Endothelial cell of umbilical vein (primary cell): Measurements from ENCODE around the gene KAT2A. TPM values are rescaled to one million over a fixed set of nuclear protein-coding genes. Genes with fewer than 3 reads are reported as not detected.

Experiments used
- BruUV-seq: library from RNA; stranded (reverse); fragments of 400-500 nt; replicated peaks from 2 replicates; lab custom pipeline; 2021; lab: Mats Ljungman, UMichigan
- CTCF ChIA-PET: fragments of 300-600, 350-600 bp; sonication (Branson Sonifier 250); formaldehyde crosslinking; loops from one replicate; lab custom pipeline; 2021; ENCODE audit warnings: antibody characterized with exemption, inconsistent platforms; lab: Charles Lee
- POLR2A ChIA-PET: fragments of 300-600, 350-600 bp; sonication (Branson Sonifier 250); formaldehyde crosslinking; loops from one replicate; lab custom pipeline; 2021; ENCODE audit warnings: antibody characterized with exemption, inconsistent platforms; lab: Charles Lee
- DNase-seq: peaks from one replicate; pipeline ENCODE4 v3.0.0-alpha.2; 2011; ENCODE audit warnings: low read depth, low spot score
- FAIRE-seq: peaks from 2 replicates; lab custom pipeline; 2011; peaks lifted over from hg19 to GRCh38; lab: Jason Lieb, UNC
- H2AFZ ChIP-seq: 2 replicates; pipeline ENCODE4 v1.6.0; 2012; ENCODE audit warnings: low read depth, low read length, control low read depth, inconsistent platforms
- H3K27ac ChIP-seq: 2 replicates; pipeline ENCODE4 v1.5.1; 2011; ENCODE audit warnings: low read depth, mild to moderate bottlenecking, control low read depth, low read length, moderate library complexity; ENCODE audit not compliant: insufficient read depth
- H3K27me3 ChIP-seq, 2 experiments: 2 replicates each; pipeline versions ENCODE4 v1.6.0 to v1.6.1; 2011; ENCODE audit warnings: low read length in 2 of 2, mixed read lengths in 1 of 2; ENCODE audit not compliant: control insufficient read depth in 2 of 2, insufficient read depth in 2 of 2
- H3K36me3 ChIP-seq, 2 experiments: 2 replicates in 1 of 2; 3 replicates in 1 of 2; pipeline ENCODE4 v1.5.1; 2011; ENCODE audit warnings: low read length in 2 of 2, mild to moderate bottlenecking in 1 of 2, moderate library complexity in 1 of 2; ENCODE audit not compliant: control insufficient read depth in 2 of 2, insufficient read depth in 2 of 2; ENCODE audit errors: extremely low read depth in 1 of 2
- H3K4me1 ChIP-seq: 3 replicates; pipeline ENCODE4 v1.5.1; 2011; ENCODE audit warnings: mild to moderate bottlenecking, low read length; ENCODE audit not compliant: control insufficient read depth, insufficient read depth; ENCODE audit errors: extremely low read depth
- H3K4me2 ChIP-seq: 2 replicates; pipeline ENCODE4 v1.6.1; 2011; ENCODE audit warnings: low read length, control low read depth, mixed read lengths; ENCODE audit not compliant: insufficient read depth
- H3K4me3 ChIP-seq, 3 experiments: fragments of 200-600 bp in 1 of 3; sonication (generic), shearing (Covaris generic) in 1 of 3; replicated peaks in 1 of 3; 2 replicates each; pipeline ENCODE4 v1.5.1; 2011 to 2016; ENCODE audit warnings: control low read depth in 3 of 3, low read length in 3 of 3, mild to moderate bottlenecking in 2 of 3, inconsistent platforms in 1 of 3, low read depth in 1 of 3, moderate library complexity in 1 of 3; ENCODE audit not compliant: insufficient read depth in 1 of 3
- H3K79me2 ChIP-seq: 2 replicates; pipeline ENCODE4 v1.6.0; 2012; ENCODE audit warnings: low read length, inconsistent platforms; ENCODE audit not compliant: control insufficient read depth, insufficient read depth
- H3K9ac ChIP-seq: replicated peaks from 2 replicates; pipeline ENCODE3; 2011; ENCODE audit warnings: low read length, control low read depth; ENCODE audit not compliant: insufficient read depth; ENCODE audit errors: extremely low read depth
- H3K9me1 ChIP-seq: replicated peaks from 3 replicates; pipeline ENCODE4 v1.6.0; 2011; ENCODE audit warnings: mild to moderate bottlenecking, low read length; ENCODE audit not compliant: control insufficient read depth, insufficient read depth; ENCODE audit errors: extremely low read depth
- H3K9me3 ChIP-seq: replicated peaks from 2 replicates; pipeline ENCODE4 v1.5.1; 2012; ENCODE audit warnings: low read length, inconsistent platforms; ENCODE audit not compliant: control insufficient read depth, insufficient read depth
- H4K20me1 ChIP-seq: replicated peaks from 2 replicates; pipeline ENCODE3; 2011; ENCODE audit warnings: mild to moderate bottlenecking, low read length; ENCODE audit not compliant: control insufficient read depth, insufficient read depth; ENCODE audit errors: extremely low read depth
- EZH2 ChIP-seq: IDR thresholded peaks from 2 replicates; pipeline ENCODE4 v1.6.1; 2012; ENCODE audit warnings: borderline replicate concordance, low read depth, mild to moderate bottlenecking, moderate library complexity, low read length, inconsistent platforms; ENCODE audit not compliant: severe bottlenecking
- FOS ChIP-seq: IDR thresholded peaks from 2 replicates; pipeline ENCODE4 v1.6.1; 2011; ENCODE audit warnings: mild to moderate bottlenecking, low read length, moderate library complexity, borderline replicate concordance; ENCODE audit not compliant: insufficient read depth
- GATA2 ChIP-seq: IDR thresholded peaks from 2 replicates; pipeline ENCODE4 v1.7.0; 2011; ENCODE audit warnings: low read depth, mild to moderate bottlenecking, moderate library complexity, mixed read lengths, low read length; ENCODE audit not compliant: insufficient read length, insufficient read depth
- JUN ChIP-seq: IDR thresholded peaks from 2 replicates; pipeline ENCODE4 v1.6.1; 2011; ENCODE audit warnings: borderline replicate concordance, low read depth; ENCODE audit not compliant: insufficient read length, insufficient read depth
- MYC ChIP-seq: IDR thresholded peaks from one replicate; pipeline ENCODE4 v1.6.1; 2011; ENCODE audit warnings: mild to moderate bottlenecking, low read depth, low read length
- POLR2A ChIP-seq: IDR thresholded peaks from 2 replicates; pipeline ENCODE4 v1.6.1; 2012; ENCODE audit warnings: low read depth, mild to moderate bottlenecking, control low read depth, low read length
- POLR2AphosphoS5 ChIP-seq: IDR thresholded peaks from 2 replicates; pipeline ENCODE4 v1.6.1; 2012; ENCODE audit warnings: low read depth, mild to moderate bottlenecking, control low read depth, low read length, moderate library complexity; ENCODE audit not compliant: insufficient read depth
- dilution Hi-C: fragments of 300-500 bp; cut with MboI; formaldehyde crosslinking; loops from one replicate; pipeline ENCODE4 v1.15.0; 2019; ENCODE audit warnings: low sequenced_read_pairs; ENCODE audit not compliant: extremely low pct_ligation_motif_present
- intact Hi-C: fragments of 100-400 bp; cut with micrococcal nuclease; formaldehyde crosslinking; loops from one replicate; pipeline ENCODE4 v1.10.0; 2022
- polyA plus RNA-seq, 4 experiments: library from polyadenylated mRNA; depleted of rRNA in 3 of 4; stranded (reverse) in 3 of 4; unstranded in 1 of 4; fragments of >200 nt; gene quantifications; 2 replicates each; pipeline versions ENCODE4 v1.2.1 to v1.2.3, GENCODE V29; 2011 to 2012; ENCODE audit warnings: missing spikeins in 1 of 4
- total RNA-seq: library from RNA; stranded (reverse); gene quantifications from 2 replicates; pipeline ENCODE4 v1.2.3, GENCODE V29; 2021
- TF ChIP-seq, protein P1 (sequence below): IDR thresholded peaks from 2 replicates; pipeline ENCODE4 v1.6.1; 2011; ENCODE audit not compliant: insufficient read depth, insufficient read length
- TF ChIP-seq, protein P2 (sequence below), 2 donors: IDR thresholded peaks; 1 replicate in 1 of 2; 2 replicates in 1 of 2; pipeline ENCODE4 v1.5.1; 2011; ENCODE audit warnings: low read length in 2 of 2, mild to moderate bottlenecking in 2 of 2, moderate library complexity in 2 of 2, control low read depth in 1 of 2, inconsistent platforms in 1 of 2, low read depth in 1 of 2; ENCODE audit not compliant: insufficient read depth in 1 of 2; ENCODE audit errors: extremely low read depth in 1 of 2

Gene KAT2A
- total and polyA plus RNA-seq, 2 donors (not counting 3 experiments of a cell fraction or from before 2014, with no cell fraction given): 32.9 to 33.4 TPM

DNA sequence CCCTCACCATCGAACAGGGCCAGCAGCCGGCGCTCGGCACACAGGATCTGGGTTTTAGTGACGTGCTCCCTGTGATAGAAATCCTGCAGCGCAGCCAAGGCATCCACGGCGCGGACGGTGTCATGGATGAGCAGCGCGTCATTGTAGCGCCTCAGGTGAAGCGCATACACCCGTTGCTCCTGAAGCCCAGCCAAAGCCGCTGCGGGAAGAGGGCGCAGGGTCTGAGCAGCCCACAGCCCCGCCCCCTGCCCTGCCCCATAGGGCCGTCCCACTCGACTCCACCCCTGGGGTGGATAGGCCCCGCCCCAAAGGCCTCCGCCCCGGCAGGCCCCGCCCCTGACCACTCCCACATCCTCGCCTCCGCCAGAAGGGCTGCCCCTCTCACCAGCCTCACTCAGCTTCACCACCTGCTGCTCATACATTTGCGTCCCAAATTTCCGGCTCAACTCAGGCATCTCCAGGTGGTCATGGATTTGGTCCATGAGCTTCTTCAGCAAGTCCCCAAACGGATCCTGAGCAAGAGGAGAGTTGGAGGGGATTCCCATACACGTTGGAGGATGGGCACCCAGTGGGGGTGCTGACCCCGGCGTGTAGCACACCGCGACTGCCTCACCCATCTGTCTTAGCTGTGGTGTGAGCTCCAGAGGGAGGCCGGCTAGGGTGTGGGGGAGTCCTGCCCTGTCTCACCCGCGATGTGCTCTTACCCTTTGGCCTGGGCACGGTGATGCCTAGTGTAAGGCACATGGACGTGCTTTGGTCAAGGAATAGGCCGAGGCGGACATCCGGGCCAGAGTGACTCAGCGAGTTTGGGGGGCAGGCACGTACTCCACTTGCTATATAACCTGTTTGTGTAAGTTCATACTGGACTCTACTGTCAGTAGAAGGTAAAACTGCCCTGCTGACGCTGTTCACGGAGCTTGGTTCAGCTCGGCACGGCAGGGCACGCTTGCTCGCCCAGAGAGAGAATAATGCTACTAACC lies 13.3 kb downstream of the KAT2A start:
- Histone ChIP-seq H3K4me2 (no peak overlapping the region), H3K27ac (no peak overlapping the region), H3K27me3 (no peaks in the 10 kb centered on the region), H3K9ac (no peak overlapping the region), H4K20me1 (no peaks in the 10 kb centered on the region), H2AFZ (peak overlapping the region; percentile 49), H3K36me3 (no peaks in the 10 kb centered on the region), H3K9me1 (no peaks in the 10 kb centered on the region), H3K79me2 (no peaks in the 10 kb centered on the region), H3K4me1 (peaks cover 9% of the 10 kb centered on the region), H3K4me3 (no peak overlapping the region), H3K9me3 (no peaks in the 10 kb centered on the region)
- BruUV-seq: no TSS peak
- dilution Hi-C loops: loop anchor here (25.0 kb wide), 1 partner anchor 146 kb away; the partner anchor contains the start of gene CNP
- TF ChIP-seq FOS (no peak), POLR2A (no peak), MYC (no peak), EZH2 (no peak), GATA2 (no peak), JUN (no peak), POLR2AphosphoS5 (no peak)
- TF ChIP-seq, protein P1, sequence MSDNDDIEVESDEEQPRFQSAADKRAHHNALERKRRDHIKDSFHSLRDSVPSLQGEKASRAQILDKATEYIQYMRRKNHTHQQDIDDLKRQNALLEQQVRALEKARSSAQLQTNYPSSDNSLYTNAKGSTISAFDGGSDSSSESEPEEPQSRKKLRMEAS: no peak
- TF ChIP-seq, protein P2, sequence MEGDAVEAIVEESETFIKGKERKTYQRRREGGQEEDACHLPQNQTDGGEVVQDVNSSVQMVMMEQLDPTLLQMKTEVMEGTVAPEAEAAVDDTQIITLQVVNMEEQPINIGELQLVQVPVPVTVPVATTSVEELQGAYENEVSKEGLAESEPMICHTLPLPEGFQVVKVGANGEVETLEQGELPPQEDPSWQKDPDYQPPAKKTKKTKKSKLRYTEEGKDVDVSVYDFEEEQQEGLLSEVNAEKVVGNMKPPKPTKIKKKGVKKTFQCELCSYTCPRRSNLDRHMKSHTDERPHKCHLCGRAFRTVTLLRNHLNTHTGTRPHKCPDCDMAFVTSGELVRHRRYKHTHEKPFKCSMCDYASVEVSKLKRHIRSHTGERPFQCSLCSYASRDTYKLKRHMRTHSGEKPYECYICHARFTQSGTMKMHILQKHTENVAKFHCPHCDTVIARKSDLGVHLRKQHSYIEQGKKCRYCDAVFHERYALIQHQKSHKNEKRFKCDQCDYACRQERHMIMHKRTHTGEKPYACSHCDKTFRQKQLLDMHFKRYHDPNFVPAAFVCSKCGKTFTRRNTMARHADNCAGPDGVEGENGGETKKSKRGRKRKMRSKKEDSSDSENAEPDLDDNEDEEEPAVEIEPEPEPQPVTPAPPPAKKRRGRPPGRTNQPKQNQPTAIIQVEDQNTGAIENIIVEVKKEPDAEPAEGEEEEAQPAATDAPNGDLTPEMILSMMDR (IDR thresholded peaks at IDR 0.05; ENCODE audit: extremely low read depth in 1 of 2, insufficient read depth in 1 of 2, low read depth in 1 of 2, low read length in 2 of 2): no peak
- CTCF ChIA-PET: interaction anchor here (1.0 to 1.2 kb wide), 2 partner anchors 40 to 83 kb away, joined by 3 to 4 read pairs; no protein-coding TSS in a partner anchor
- POLR2A ChIA-PET: no interaction called here
- peak; percentile 76 for FAIRE-seq
- peak; percentile 58 for DNase-seq
- intact Hi-C loops: no loop called here
